Activated CD4-positive, alpha-beta T cell treated with anti-CD3 and anti-CD28 coated beads for 48 hours (primary cell): ENCODE results near the gene ACSBG1.

Experiments
- DNase-seq: peaks from one replicate; pipeline ENCODE4 v3.0.0-alpha.2; 2020

ACSBG1 gene, protein sequence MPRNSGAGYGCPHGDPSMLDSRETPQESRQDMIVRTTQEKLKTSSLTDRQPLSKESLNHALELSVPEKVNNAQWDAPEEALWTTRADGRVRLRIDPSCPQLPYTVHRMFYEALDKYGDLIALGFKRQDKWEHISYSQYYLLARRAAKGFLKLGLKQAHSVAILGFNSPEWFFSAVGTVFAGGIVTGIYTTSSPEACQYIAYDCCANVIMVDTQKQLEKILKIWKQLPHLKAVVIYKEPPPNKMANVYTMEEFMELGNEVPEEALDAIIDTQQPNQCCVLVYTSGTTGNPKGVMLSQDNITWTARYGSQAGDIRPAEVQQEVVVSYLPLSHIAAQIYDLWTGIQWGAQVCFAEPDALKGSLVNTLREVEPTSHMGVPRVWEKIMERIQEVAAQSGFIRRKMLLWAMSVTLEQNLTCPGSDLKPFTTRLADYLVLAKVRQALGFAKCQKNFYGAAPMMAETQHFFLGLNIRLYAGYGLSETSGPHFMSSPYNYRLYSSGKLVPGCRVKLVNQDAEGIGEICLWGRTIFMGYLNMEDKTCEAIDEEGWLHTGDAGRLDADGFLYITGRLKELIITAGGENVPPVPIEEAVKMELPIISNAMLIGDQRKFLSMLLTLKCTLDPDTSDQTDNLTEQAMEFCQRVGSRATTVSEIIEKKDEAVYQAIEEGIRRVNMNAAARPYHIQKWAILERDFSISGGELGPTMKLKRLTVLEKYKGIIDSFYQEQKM

DNA sequence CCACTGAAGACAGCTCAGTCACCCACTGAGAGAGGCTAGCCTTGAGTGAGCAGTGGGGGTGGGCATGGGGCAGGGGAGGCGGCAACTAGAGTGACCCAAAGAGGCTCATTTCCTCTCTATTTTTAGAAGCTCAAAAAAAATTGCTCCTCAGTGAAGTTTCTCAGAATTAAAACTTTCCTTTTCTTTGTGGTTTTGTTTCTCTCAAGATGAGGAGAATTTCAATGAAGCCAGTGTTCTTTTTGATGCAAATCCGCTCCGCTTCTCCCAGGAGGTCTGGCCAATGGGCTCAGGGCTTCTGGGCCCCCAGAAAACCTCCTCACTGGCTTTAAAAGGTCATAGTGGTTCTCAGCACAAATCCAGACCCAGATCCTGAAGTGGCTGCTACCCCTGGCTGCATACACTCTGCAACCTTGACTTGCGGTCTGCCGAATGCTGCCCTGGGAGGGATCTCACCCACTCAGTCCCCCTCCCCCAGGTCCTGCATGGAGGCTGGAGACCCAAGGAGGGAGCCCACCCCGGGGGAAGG lies at the start of gene ACSBG1:
ACSBG1 (minus strand) TSS at position 51 of the 526 bp plus-strand sequence. CDS start 64 bp downstream, outside the sequence.
- no peak for DNase-seq

DNA sequence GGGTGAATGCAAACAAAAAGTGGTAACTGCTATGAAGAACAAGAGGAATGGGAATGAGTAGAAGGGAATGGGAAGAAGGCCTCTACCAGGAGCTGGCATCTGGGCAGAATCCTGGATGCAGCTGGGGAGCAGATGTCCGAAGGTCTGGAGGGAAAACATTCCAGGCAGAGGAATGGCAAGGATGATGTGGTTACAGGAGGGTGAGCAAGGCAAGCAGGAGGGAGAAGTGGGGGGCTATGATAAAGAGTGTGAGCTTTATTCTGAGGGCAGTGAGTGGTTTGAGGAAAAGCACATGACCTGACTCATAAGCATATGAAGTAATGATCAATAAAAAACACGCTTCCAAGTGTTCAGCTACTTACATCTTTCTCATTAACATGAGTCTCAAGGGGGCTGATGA lies 48.0 kb upstream of the ACSBG1 start:
- DNase-seq = no peak

DNA sequence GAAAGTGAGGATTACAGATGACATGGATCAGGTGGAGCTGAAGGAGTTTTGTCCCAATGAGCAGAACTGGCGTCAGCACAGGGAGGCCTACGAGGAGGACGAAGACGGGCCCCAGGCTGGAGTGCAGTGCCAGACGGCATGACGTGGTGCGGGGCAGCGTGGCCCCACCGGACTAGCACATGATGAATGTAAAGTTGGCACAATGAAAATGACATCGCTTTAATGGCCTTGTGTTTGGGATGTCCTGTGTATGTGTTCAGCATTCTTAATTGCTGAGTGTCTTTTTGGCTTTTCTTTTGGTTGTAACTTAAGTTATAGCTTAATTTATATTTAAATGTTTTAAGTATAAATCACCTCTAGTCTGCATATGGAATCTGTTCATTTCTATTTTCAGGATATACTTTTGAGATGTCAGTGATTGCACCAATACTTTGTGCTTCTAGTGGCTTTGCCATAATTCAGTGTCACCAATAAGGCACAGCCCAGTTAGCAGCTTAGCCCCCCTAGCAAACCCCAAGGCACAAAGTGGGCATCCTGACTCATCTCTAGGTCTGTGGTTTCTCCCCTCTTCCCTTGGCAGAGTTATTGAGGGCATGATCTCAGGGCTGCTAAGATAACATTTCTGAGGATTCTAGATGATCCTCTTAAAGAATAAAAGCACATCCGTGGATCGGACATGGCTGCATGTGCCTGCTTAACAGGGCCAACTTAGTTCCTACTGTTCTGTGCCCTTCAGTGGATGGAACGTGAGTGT lies 46.1 kb upstream of the ACSBG1 start:
- DNase-seq = no peak

DNA sequence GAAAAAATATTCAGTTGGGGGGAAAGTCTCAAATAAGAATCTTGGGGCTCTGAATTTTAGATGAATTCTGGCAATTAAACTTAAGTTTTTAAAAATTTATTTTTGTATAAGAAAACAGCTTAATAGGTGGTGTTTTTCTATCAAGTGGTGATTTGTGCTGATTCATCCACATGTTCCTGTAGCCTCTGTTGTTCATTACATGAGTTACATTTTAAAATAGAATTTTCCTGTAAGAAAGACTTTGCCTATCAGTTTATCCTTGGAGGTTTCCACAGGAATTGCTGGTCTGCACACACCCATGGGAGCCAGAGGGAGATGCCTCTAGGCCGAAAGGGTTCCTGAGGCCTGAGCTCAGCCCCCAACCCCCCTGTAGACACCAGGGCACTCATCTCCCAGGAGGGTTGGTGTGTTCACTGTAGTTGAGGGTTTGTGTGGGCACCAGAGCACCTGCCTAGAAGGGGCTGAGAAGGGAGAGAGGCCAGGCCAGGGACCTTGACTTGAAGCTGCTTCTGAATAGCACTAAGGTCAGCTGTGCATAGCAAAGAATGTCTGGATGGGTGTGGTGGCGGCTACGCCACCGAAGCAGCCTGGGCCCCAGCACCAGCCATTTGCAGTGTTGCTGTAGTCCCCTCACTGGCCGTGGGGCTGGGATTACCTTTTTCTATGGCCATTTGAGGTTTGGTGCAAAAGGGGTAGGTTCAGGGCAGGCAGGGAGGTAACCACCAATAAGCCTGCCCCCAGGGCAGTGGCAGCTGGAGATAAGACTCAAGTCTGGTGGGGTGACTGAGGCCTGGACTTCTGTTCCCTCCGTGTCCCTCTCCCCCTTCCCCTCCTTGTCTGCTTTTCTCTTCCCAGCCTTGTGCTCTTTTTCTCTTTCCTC lies 41.9 kb upstream of the ACSBG1 start:
- no peak for DNase-seq

DNA sequence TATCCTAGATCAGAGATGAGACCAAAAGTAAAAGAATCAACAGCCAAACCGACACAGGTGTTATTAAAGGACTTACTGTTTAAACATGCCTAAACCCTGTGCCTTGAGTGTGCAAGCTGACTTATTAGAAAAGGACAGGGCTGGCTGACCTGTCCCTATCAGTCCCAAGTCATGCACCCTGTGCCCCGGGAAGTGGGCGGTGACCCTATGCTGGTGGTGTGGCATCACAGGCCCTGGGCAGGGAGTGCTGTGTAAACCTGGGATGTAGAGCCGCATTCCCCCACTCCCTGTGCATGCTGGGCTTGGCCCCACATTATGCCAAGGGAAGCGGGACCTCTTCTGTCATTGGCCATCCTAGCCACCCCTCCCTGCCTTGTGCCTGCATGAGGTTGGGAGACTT lies 40.6 kb upstream of the ACSBG1 start:
- no peak for DNase-seq

DNA sequence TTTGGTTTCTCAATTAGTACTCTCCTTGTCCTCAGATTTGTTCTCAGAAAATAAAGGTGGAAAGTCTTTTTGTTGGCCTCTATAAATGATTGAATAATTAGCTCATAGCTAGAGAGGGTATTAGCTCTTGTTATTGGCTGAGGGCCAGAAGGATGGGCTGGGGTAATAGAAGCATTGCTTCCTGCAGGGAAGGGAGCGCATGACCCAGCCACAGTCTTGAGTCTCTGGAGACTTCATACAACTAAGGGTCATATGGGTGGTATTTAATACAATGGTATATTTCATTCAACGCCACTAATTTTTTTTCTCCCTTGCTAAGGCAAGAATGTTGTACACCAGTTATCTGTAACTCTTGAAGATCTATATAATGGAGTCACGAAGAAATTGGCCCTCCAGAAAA lies 38.4 kb upstream of the ACSBG1 start:
- no peak for DNase-seq

DNA sequence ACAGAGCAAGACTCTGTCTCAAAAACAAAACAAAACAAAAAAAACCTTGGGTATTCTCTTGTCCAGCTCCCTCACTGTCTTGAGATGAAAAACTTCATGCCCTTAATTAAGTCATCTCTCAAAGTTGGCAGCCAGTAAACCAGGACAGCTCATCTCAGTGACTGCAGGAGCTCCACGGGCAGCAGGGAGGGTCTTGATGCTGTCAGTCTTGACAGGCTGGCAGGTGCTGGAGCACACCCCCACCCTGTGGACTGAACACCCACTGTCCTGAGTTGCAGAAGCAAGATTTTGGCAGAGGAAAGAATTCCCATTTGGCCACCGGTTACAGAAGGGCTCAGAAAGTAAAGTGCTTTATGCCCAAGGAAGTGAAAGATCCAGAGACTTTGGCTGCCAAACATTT lies 38.0 kb upstream of the ACSBG1 start:
- DNase-seq = no peak

DNA sequence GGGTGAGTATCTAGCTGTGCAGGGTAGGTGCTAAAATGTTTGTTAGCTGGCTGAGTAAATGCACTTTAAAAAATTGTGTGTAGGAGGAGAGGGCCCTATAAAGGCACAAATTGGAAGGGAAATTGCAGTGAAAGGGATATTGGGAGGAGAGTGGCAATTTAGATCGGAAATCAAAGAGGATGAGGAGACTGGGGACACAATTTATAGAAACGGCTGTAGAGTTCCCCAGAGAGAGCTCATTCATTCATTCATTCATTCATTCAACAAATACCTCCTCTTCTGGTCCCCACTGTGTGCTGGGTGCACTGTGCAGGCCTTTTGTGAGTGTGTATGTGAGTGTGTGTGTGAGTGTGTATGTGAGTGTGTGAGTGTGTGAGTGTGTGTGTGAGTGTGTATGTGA lies 32.4 kb upstream of the ACSBG1 start:
- DNase-seq = no peak

DNA sequence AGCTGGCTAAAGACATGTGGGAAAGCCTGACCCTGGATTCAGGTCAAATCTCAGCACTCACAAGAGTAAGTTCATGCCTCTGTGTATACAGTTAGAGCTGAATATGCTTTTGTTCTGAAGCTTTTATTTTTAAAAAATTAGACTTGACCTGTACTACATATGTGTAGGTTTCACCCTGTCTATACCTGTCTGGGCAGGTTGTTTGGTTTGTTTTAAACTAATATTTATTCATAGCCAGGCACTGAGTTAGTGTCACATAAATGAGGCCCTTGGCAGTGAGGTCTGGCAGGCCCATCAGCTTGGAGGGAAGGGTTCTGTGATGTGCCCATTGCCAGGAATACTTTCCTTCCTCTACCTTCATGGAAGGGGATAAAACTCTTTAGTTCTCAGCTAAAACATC lies 31.9 kb upstream of the ACSBG1 start:
- DNase-seq = no peak

DNA sequence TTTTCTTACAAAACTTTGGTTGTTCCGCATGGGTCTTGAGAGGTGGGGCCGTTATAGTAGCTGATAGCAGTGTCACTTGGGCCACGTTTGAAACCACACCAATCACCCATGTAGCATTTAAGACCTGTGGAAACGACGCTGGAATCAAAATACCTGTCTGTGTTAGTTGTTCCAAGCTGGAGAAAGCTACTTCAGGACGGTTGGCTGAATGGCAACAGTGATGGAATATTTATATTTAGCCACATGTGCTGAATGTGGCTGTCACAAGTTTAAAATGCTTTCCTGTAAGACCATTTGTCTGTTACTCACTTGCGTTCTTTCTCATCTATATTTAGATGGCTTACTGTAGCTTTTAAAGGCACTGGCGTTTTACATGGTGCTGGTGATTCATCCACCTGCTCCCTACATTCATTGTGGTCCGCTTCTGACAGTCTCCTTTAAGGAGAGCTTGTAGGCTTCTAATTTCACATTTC lies 31.4 kb upstream of the ACSBG1 start:
- no peak for DNase-seq

DNA sequence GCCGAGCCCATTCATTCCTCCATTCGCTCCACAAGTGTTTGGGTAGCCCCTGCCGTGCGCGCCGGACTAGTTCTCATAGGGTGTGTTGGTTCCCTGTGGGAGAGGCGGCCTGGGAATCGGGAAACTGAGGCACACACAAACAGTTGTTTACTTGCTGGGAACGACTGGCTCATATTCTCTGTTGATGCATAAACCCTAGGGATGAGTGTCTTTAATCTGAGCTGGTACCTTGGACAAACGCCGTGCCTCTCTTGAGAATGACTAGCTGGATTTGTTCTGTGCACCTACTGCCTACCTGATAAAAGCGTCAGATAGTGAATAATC lies 30.7 kb upstream of the ACSBG1 start:
- DNase-seq = no peak

DNA sequence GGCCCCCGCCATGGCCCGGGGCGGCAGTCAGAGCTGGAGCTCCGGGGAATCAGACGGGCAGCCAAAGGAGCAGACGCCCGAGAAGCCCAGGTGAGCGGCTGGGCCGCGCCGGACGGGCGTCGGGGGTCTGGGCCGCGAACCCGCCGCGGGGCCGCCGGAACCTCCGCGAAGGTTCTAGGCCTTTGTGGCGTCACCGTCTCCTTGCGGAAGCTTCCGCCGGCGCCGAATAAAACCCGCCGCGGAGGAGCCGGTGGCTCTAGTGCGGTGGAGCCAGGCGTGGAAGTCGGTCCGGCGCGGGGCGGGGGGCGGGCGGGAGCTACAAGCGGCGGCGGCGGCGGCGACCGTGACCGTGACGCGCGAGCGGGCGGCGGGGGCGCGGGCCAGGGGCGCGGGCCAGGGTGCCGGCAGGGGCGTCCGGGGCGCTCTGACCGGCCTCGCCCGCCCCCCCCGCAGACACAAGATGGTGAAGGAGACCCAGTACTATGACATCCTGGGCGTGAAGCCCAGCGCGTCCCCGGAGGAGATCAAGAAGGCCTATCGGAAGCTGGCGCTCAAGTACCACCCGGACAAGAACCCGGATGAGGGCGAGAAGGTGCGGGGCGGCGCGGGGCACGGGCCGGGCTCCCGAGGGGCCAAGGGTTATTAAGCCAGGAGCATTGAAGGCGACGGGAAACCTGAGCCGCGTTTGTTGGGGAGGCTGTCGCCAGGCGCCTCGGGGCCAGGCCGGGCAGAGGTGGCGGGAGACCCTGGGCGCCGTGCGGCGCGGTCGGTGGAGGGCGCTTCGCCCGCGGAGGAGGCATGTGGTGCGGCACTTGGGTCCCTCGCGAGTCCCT lies 30.2 kb upstream of the ACSBG1 start, which contains the start of gene DNAJA4:
DNAJA4 (plus strand) TSS at position 259 of the 833 bp plus-strand sequence; CDS start at position 461, 202 bp downstream.
- DNase-seq = peak; percentile 66

DNA sequence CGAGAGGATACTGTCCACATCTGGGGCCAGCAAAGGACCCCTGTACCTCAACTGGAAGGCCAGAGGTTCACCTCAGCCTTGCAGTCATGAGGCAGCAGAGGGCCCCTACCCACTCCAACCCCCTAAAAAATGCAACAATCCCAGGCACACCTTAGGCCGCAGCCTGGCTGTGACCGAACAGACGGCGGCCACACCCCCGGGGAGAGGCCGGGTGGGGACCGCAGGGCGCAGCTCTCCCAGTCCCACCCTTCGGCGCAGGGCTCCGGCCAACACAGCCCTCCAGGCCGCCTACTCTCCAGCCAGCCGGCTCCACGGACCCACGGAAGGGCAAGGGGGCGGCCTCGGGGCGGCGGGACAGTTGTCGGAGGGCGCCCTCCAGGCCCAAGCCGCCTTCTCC lies 29.5 kb upstream of the ACSBG1 start:
- no peak for DNase-seq

DNA sequence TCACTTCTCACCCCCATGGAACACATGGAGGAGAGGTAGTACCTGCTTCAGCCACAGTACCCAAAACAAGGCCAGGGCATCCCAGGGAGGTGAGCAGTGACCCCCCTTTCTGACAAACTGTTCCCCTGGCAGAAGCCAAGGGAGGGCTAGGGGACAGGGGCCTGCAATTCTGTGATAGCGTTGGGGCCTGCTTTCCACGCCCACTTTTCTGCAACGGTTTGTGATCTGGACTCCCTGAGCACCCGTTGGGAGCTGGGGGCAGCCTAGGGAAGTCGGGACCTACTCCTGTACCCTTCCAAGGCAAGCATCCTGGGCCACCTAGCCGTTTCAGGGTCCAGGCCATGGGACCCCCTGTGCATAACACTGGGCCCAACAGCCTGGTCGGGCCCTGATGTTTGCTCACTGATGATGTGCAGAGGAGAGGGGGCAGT lies 29.0 kb upstream of the ACSBG1 start:
- DNase-seq = no peak

DNA sequence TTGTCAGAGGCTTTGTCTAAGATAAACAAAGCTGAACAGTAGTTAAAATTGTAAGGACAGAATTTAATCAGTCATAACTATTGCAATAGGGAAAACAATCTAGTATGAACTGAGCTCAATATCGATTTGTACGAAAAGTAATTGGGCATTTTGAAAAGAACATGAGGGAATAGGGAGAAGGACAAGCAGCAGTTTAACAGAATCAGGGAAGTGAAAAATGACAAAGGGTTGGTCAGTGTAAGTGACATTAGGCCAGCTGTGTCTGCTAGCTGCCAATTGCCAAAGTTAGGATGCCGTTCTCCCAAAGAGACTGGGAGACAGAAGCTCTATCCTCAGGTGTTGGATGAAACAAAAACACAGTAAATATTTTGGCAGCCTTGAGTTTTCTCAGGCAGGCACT lies 26.7 kb upstream of the ACSBG1 start:
- DNase-seq = no peak

DNA sequence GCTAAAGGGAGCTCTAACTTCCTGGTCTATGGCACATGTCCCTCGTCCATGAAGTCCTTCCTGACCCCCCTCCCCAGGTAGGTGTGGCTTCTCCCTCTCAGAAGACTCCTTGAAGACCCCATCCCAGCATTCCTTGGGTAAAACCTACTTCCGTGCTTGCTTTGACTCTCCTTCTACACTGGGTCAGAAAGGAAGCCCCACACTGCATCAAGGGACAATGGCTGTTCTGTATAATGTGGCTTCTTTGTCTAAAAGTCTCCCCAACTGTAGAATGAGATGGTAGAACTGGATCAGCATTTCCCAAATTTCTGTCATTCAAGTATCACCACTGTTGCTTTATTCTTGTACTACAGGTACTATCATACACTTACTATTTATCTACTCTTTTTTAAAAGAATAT lies 26.1 kb upstream of the ACSBG1 start:
- DNase-seq = no peak

DNA sequence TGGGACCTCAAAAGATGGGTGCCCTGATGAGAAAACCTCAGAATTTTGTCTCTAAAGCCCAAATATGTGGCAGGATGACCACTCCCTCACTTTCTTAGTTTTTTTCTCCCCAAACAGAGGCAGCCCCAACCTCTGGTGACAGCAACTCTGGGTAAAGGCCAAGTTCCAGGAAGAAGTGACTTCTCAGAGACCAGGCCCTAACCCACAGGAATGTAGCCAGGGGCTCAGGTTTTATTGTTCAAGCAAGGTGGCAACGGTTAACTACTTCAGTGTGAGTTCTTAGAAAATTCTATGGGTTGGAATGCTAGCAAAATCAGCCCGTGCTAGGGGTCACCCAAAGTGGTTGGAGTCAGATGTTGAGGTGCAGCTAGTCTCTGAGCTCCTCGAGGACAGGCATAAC lies 24.9 kb upstream of the ACSBG1 start:
- DNase-seq = no peak

DNA sequence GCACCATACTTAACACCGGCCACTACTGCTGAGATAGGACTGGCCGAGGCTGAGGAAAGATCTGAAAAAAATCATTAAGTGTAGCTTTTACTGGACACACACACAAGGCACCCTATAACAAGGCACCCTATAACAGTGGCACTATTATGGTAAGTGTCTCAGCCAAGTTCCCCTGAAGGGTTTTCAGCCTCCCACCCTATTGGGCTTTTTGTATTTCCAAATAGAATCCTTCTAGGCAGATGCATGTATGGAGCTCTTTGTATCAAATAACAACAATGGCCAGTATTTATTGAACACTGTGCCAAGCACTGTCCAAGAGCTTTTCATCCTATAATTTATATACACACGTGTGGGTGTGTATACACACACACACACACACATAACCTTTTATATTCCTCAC lies 23.3 kb upstream of the ACSBG1 start:
- DNase-seq = no peak

DNA sequence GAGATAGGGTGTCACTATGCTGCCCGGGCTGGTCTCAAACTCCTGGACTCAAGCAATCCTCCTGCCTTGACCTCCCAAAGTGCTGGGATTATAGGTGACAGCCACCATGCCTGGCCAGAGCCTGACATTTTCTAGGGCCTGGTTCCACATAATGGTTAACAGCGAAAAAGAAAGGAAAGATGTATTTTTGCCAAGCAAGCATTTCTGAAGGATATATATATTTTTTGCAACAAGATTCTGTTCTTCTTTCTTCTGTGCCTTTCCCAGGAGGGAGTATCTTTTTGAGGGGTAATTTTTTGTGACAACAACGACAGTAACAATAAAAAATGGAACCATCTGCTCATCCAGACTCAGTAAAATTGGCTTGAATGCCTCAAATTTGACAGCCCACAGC lies 21.7 kb upstream of the ACSBG1 start:
- DNase-seq = no peak

DNA sequence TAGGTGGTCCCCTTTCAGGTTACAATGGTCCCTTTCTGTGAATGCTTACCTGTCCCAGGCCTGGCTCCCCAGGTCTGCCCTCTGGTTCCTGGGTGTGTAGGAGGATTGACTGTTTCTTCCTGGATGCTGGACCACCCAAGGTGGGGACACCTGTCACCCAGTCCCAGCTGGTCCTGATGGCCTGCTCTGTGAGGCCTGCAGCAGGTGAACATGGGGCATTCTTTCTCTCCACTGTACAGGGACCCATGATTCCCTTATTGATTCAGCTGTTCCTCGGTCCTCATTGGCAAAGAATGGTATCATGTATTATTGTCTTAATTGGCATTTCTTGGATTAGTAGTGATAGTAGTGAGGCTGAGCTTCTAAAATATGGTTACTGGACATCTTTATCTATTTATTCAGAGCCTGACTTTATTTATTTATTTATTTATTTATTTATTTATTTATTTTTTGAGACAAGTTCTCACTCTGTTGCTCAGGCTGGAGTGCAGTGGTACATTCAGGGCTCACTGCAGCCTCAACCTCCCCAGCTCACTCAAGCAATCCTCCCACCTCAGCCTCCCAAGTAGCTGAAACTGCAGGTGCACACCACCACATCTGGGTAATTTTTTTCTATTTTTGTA lies 21.2 kb upstream of the ACSBG1 start:
- DNase-seq = no peak

DNA sequence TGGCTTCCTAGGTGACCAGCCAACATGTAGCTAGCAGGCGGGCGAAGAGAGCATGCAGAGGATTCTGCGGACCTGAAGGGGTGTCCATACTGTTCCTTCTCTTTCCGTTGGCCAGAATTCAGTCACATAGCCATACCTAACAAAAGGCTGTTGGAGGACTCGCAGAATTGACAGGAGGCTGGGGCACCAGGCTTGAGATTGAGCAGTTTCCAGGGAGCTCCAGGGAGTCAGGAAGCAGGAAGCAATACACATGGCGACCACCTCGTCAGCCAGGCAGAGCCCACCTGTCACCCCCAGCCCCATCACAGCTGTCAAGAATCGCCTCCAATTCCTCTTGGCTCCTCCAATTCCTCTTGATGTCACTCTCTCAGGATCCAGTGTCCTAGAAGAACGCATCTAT lies 16.8 kb upstream of the ACSBG1 start:
- DNase-seq = no peak
